BLaER1 (cell line): ENCODE data around the gene EHMT1.
"Not testable (repeated sequence)": the region's sequence is repeated elsewhere in the genome, so short reads cannot be mapped to it uniquely, and the experiment has no call there.

Experiments
- H3K27ac ChIP-seq: shearing (Covaris generic); formaldehyde crosslinking; 2 replicates; pipeline ENCODE4 v1.8.1; 2022
- H3K27me3 ChIP-seq: shearing (Covaris generic); formaldehyde crosslinking; 2 replicates; pipeline ENCODE4 v1.8.1; 2022
- H3K36me3 ChIP-seq: shearing (Covaris generic); formaldehyde crosslinking; 2 replicates; pipeline ENCODE4 v1.8.1; 2022
- H3K4me1 ChIP-seq: shearing (Covaris generic); formaldehyde crosslinking; 2 replicates; pipeline ENCODE4 v1.8.1; 2022
- H3K4me2 ChIP-seq: shearing (Covaris generic); formaldehyde crosslinking; 2 replicates; pipeline ENCODE4 v1.8.1; 2022
- H3K4me3 ChIP-seq: shearing (Covaris generic); formaldehyde crosslinking; 2 replicates; pipeline ENCODE4 v1.8.1; 2022
- H3K9ac ChIP-seq: shearing (Covaris generic); formaldehyde crosslinking; 2 replicates; pipeline ENCODE4 v1.8.1; 2022
- H3K9me3 ChIP-seq: shearing (Covaris generic); formaldehyde crosslinking; 2 replicates; pipeline ENCODE4 v1.8.1; 2022
- H4K20me1 ChIP-seq: shearing (Covaris generic); formaldehyde crosslinking; 2 replicates; pipeline ENCODE4 v1.8.1; 2022
- Cebpa-rat ChIP-seq: shearing (Covaris generic); IDR thresholded peaks from 2 replicates; pipeline ENCODE4 v1.8.1; 2022

Gene EHMT1

GRCh38 chr9:137876269-137876668 lies 257.5 kb downstream of the EHMT1 start:
- no peak for TF ChIP-seq Cebpa-rat
- H3K4me1 ChIP-seq: 0 out of 2 replicates have a peak, but pooled peaks cover 7% of the 10 kb centered on the region
- peaks cover 18% of the 10 kb centered on the region for H3K9me3 ChIP-seq
- H3K4me2 ChIP-seq: no peak overlapping the region
- no peak overlapping the region for H3K27ac ChIP-seq
- no peaks in the 10 kb centered on the region for H3K27me3 ChIP-seq
- no peak overlapping the region for H3K4me3 ChIP-seq
- no peak overlapping the region for H3K9ac ChIP-seq
- no peaks in the 10 kb centered on the region for H4K20me1 ChIP-seq
- H3K36me3 ChIP-seq: no peaks in the 10 kb centered on the region

DNA sequence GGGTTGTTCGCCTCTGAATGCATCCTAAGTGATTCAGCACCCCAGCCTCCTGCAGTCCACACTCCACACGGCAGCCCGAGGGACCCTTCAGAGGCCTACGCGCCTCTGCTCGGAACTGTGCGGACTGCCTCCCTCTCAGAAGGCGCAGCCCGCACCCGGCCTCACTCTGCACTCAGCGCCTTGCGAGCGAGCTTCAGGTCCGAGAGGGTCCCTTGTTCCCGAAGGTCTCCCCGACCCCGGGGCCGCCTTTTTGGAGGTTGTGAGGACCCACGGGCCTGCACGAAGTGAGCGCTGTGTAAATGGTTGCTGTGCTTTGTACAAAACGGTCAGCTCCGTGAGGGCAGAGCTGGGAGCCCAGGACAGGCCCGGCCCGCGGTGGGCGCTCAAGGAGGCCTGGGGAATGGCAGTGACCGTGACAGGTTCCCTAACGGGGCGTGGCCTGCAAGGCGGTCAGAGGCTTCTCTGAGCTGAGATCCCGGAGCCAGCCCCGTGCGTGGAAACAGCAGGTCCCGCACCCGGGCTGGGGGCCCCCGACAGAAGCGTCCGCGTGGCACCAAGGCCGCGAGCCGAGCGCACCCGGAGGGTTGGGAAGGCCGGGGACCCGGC lies 258.1 kb downstream of the EHMT1 start:
- Histone ChIP-seq H4K20me1 (no peaks in the 10 kb centered on the region), H3K4me3 (no peak overlapping the region), H3K27me3 (no peaks in the 10 kb centered on the region), H3K27ac (no peak overlapping the region), H3K4me2 (no peak overlapping the region), H3K4me1 (0 out of 2 replicates have a peak, but pooled peaks cover 10% of the 10 kb centered on the region), H3K9me3 (peaks cover 18% of the 10 kb centered on the region), H3K9ac (no peak overlapping the region), H3K36me3 (no peaks in the 10 kb centered on the region)
- TF ChIP-seq Cebpa-rat: no peak

DNA sequence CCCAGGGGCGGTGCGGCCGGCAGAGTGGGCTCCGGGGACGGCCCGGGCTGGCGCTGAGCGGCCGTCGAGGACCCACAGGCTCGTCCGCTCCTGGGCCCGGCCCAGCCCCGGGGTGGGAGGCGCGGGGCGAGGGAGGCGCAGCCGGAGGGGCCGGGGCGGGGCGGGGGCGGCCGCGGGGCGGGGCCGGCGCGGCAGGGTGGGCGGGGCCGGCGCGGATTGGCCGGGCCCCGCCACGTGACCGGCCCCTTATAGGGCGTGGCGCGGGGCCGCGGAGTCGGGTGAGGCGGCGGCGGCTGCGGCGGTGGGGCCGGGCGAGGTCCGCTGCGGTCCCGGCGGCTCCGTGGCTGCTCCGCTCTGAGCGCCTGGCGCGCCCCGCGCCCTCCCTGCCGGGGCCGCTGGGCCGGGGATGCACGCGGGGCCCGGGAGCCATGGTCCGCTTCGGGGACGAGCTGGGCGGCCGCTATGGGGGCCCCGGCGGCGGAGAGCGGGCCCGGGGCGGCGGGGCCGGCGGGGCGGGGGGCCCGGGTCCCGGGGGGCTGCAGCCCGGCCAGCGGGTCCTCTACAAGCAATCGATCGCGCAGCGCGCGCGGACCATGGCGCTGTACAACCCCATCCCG lies 258.8 kb downstream of the EHMT1 start, which contains the start of gene CACNA1B:
CACNA1B (plus strand) TSS at position 277 of the 617 bp plus-strand sequence; CDS start at position 429, 152 bp downstream.
- not testable (repeated sequence) for H3K9ac ChIP-seq, H3K4me2 ChIP-seq, H3K4me3 ChIP-seq

GRCh38 chr9:137878146-137878941 lies 259.5 kb downstream of the EHMT1 start:
- Histone ChIP-seq H3K9me3 (peaks cover 18% of the 10 kb centered on the region), H3K27ac (no peak overlapping the region), H3K9ac (no peak overlapping the region), H3K27me3 (no peaks in the 10 kb centered on the region), H4K20me1 (no peaks in the 10 kb centered on the region), H3K4me2 (no peak overlapping the region), H3K4me1 (0 out of 2 replicates have a peak, but pooled peaks cover 10% of the 10 kb centered on the region), H3K36me3 (no peaks in the 10 kb centered on the region), H3K4me3 (no peak overlapping the region)
- no peak for TF ChIP-seq Cebpa-rat

More for the DNA sequence above, 258.8 kb downstream of the EHMT1 start, which contains the start of gene CACNA1B:
- H3K4me1 ChIP-seq, H4K20me1 ChIP-seq, H3K36me3 ChIP-seq, H3K27ac ChIP-seq, H3K27me3 ChIP-seq: not testable (repeated sequence)
- peaks cover 18% of the 10 kb centered on the region for H3K9me3 ChIP-seq

GRCh38 chr9:137879052-137879451 lies 260.2 kb downstream of the EHMT1 start:
- no peak for TF ChIP-seq Cebpa-rat
- Histone ChIP-seq H4K20me1 (no peaks in the 10 kb centered on the region), H3K36me3 (no peaks in the 10 kb centered on the region), H3K9me3 (peaks cover 18% of the 10 kb centered on the region), H3K27me3 (no peaks in the 10 kb centered on the region), H3K4me3 (no peak overlapping the region), H3K9ac (no peak overlapping the region), H3K4me2 (no peak overlapping the region), H3K4me1 (0 out of 2 replicates have a peak, but pooled peaks cover 10% of the 10 kb centered on the region), H3K27ac (no peak overlapping the region)

GRCh38 chr9:137879566-137880150 lies 260.9 kb downstream of the EHMT1 start:
- no peak for TF ChIP-seq Cebpa-rat
- Histone ChIP-seq H3K9me3 (peaks cover 18% of the 10 kb centered on the region), H3K27me3 (no peaks in the 10 kb centered on the region), H4K20me1 (no peaks in the 10 kb centered on the region), H3K9ac (no peak overlapping the region), H3K4me3 (no peak overlapping the region), H3K4me2 (no peak overlapping the region), H3K27ac (no peak overlapping the region), H3K4me1 (0 out of 2 replicates have a peak, but pooled peaks cover 10% of the 10 kb centered on the region), H3K36me3 (no peaks in the 10 kb centered on the region)

GRCh38 chr9:137880160-137880975 lies 261.6 kb downstream of the EHMT1 start:
- no peaks in the 10 kb centered on the region for H3K27me3 ChIP-seq
- peaks cover 18% of the 10 kb centered on the region for H3K9me3 ChIP-seq
- H3K9ac ChIP-seq: no peak overlapping the region
- TF ChIP-seq Cebpa-rat: no peak
- H3K4me3 ChIP-seq: no peak overlapping the region
- no peak overlapping the region for H3K27ac ChIP-seq
- no peaks in the 10 kb centered on the region for H4K20me1 ChIP-seq
- 0 out of 2 replicates have a peak overlapping the region, but pooled peaks have one; percentile 13 for H3K4me2 ChIP-seq
- H3K36me3 ChIP-seq: no peaks in the 10 kb centered on the region
- H3K4me1 ChIP-seq: 0 out of 2 replicates have a peak, but pooled peaks cover 10% of the 10 kb centered on the region

- Histone ChIP-seq H3K27ac (no peak overlapping the region), H3K4me3 (no peak overlapping the region), H3K36me3 (no peaks in the 10 kb centered on the region), H3K4me2 (peak overlapping the region; percentile 13; the same call in 1 of the 2 replicates), H3K4me1 (0 out of 2 replicates have a peak, but pooled peaks cover 10% of the 10 kb centered on the region), H3K27me3 (no peaks in the 10 kb centered on the region), H3K9ac (no peak overlapping the region), H3K9me3 (peaks cover 18% of the 10 kb centered on the region), H4K20me1 (no peaks in the 10 kb centered on the region)
- TF ChIP-seq Cebpa-rat: no peak
These were observed 262.2 kb downstream of the EHMT1 start for GRCh38 chr9:137880976-137881530.
